GM12892 (cell line): ENCODE data around the gene LRFN2.

ENCODE experiments used
- POLR2A ChIP-seq: IDR thresholded peaks from 2 replicates; pipeline ENCODE4 v1.6.1; 2011; ENCODE audit warnings: low read depth, low read length, control low read depth
- POLR2AphosphoS5 ChIP-seq: IDR thresholded peaks from 2 replicates; pipeline ENCODE4 v1.6.1; 2011; ENCODE audit warnings: low read depth, low read length, control low read depth

GRCh38 chr6:40373267-40373666 is 213.9 kb downstream of the LRFN2 start:
- no peak for TF ChIP-seq POLR2AphosphoS5
- TF ChIP-seq POLR2A = no peak
